HG03520 (cell line): ENCODE measurements around the gene CADM4.
"Not testable (repeated sequence)": the region's sequence is repeated elsewhere in the genome, so short reads cannot be mapped to it uniquely, and the experiment has no call there.

Source experiments
- ATAC-seq: cut with Tn5 transposase; IDR thresholded peaks from one replicate; pipeline ENCODE4 v1.9.1; 2021; ENCODE audit warnings: mild to moderate bottlenecking, moderate library complexity; ENCODE audit not compliant: unreplicated experiment

The CADM4 gene

GRCh38 chr19:43609872-43610271, 29.8 kb downstream of the CADM4 start:
- no peak for ATAC-seq

GRCh38 chr19:43607238-43608205, 32.1 kb downstream of the CADM4 start:
- ATAC-seq, result no peak

- no peak for ATAC-seq
These were observed 33.0 kb downstream of the CADM4 start for GRCh38 chr19:43606569-43607229.

- ATAC-seq, result no peak
These were observed 33.6 kb downstream of the CADM4 start for GRCh38 chr19:43605875-43606568.

GRCh38 chr19:43600326-43600725, 39.3 kb downstream of the CADM4 start:
- not testable (repeated sequence) for ATAC-seq

- no peak for ATAC-seq
These were observed 39.9 kb downstream of the CADM4 start for GRCh38 chr19:43599635-43600295.

GRCh38 chr19:43598445-43599240, 41.0 kb downstream of the CADM4 start:
- ATAC-seq, result no peak

- no peak for ATAC-seq
These were observed 41.8 kb downstream of the CADM4 start for GRCh38 chr19:43597876-43598275.

- no peak for ATAC-seq
These were observed 42.7 kb downstream of the CADM4 start for GRCh38 chr19:43596842-43597461.

GRCh38 chr19:43595999-43596841, 43.4 kb downstream of the CADM4 start, which contains the start of the genes IRGQ and ZNF576:
IRGQ (minus strand) TSS chr19:43596134; CDS start chr19:43595338, 796 bp downstream.
ZNF576 (plus strand) TSS chr19:43596595; CDS start chr19:43597109, 514 bp downstream.
- ATAC-seq, result peak; percentile 81

- ATAC-seq, result peak; percentile 8
These were observed 44.0 kb downstream of the CADM4 start for GRCh38 chr19:43595605-43595998.

GRCh38 chr19:43594710-43595604, 44.7 kb downstream of the CADM4 start:
- no peak for ATAC-seq

- no peak for ATAC-seq
These were observed 45.5 kb downstream of the CADM4 start for GRCh38 chr19:43594081-43594697.

GRCh38 chr19:43592800-43593350, 46.8 kb downstream of the CADM4 start:
- ATAC-seq, result no peak

- no peak for ATAC-seq
These were observed 47.5 kb downstream of the CADM4 start for GRCh38 chr19:43591904-43592772.

- no peak for ATAC-seq
These were observed 50.0 kb downstream of the CADM4 start for GRCh38 chr19:43589678-43590077.
